Mammary epithelial cell (primary cell): ENCODE measurements around the gene CARD9.

Source experiments
- CTCF ChIP-seq, 2 donors: IDR thresholded peaks in 1 of 2; conservative IDR thresholded peaks in 1 of 2; 2 replicates each; pipeline ENCODE4 v1.5.1; 2011 to 2012; ENCODE audit warnings: inconsistent platforms in 2 of 2, low read length in 2 of 2, mild to moderate bottlenecking in 2 of 2, control low read depth in 1 of 2, low read depth in 1 of 2; ENCODE audit not compliant: insufficient read depth in 1 of 2; ENCODE audit errors: extremely low read depth in 1 of 2
- EZH2 ChIP-seq: IDR thresholded peaks from 2 replicates; pipeline ENCODE4 v1.6.1; 2012; ENCODE audit warnings: low read length, inconsistent platforms, borderline replicate concordance

GRCh38 chr9:136345281-136346156, 27.9 kb downstream of the CARD9 start:
- TF ChIP-seq CTCF (conservative IDR thresholded peaks at IDR 0.05 in 1 of 2, IDR thresholded peaks at IDR 0.05 in 1 of 2; ENCODE audit: extremely low read depth in 1 of 2, insufficient read depth in 1 of 2, low read depth in 1 of 2, low read length in 2 of 2) (peak in 1 of 2 donors; percentile 43), EZH2 (no peak)
